ENCODE measurements around the gene CNTN5.

GRCh38 chr11:99170591-99170990, 149.8 kb downstream of the CNTN5 start:
- TF ChIP-seq EZH2 (IDR thresholded peaks at IDR 0.05; ENCODE audit: insufficient read depth, poor library complexity, severe bottlenecking) (no peak), EZH2phosphoT487 (IDR thresholded peaks at IDR 0.05; ENCODE audit: insufficient read depth, low read depth) (no peak)

Measured in GM23248 (cell line).